ENCODE results near the gene CDKN1B. TPM values are rescaled to one million over a fixed set of nuclear protein-coding genes. Genes with fewer than 3 reads are reported as not detected.

The CDKN1B gene
- total RNA-seq, 1 donor from 2014 or later: 25.5 TPM

DNA sequence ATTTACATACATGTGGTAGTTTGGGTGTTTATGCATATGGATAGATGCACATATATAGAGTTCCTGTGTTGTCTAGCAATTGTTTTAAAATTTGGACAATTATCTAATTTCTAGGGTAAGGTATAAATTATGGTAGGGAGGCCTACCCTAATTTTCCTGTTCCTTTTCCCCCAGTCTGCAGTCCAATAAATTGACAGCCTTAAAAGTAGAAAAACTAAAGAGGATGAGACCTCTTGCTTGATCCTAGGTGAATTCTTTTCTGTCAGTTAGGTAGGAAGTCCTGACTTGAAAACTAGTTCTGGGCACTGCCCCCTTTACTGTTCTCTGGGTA is 2.1 kb upstream of the CDKN1B start:
- no peaks in the 10 kb centered on the region for H3K27me3 ChIP-seq (ENCODE audit: control insufficient read depth, insufficient read depth, low read length)
- no peak overlapping the region for H3K4me3 ChIP-seq (ENCODE audit: low read depth, low read length)
- no peak for TF ChIP-seq CTCF (IDR thresholded peaks at IDR 0.05; ENCODE audit: insufficient read depth, low read length, poor library complexity, severe bottlenecking)
- DNase-seq (ENCODE audit: low read depth): no peak
- no peaks in the 10 kb centered on the region for H3K36me3 ChIP-seq (ENCODE audit: control insufficient read depth, insufficient read depth, low read length)

DNA sequence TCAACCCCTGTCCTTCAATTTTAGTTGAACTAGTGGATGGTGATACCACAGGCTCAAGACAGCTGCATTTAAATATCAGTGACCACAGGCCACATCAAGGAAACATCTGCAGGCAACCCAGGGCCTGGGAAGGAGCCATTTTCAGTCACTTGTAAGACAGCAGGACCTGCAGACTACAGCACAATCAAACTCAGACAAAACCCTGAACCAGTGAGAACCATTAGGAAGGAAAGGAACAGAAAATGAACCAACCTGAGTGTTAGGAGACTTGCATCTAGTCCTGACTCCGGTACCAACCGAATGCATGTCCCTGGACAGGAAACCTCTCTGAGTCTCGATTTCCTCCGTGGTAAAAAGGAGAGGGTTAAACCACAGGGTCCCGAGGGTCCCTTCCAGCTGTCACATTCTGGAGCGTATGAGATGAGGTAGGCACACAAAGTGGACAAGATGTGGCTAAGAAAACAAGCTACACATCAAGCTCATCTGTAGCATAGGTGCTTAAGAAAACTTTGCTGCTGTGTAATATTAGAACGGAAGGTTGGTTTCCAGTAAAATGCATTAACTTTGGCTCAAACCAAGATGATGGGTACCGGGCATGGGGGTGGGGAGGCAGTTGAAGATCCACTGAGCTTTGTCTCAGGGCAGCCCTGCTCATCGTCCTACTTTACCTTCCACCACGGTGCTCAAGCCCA is 1.6 kb upstream of the CDKN1B start:
- Histone ChIP-seq H3K36me3 (ENCODE audit: control insufficient read depth, insufficient read depth, low read length) (no peaks in the 10 kb centered on the region), H3K4me3 (ENCODE audit: low read depth, low read length) (no peak overlapping the region), H3K27me3 (ENCODE audit: control insufficient read depth, insufficient read depth, low read length) (no peaks in the 10 kb centered on the region)
- DNase-seq (ENCODE audit: low read depth): no peak
- TF ChIP-seq CTCF (IDR thresholded peaks at IDR 0.05; ENCODE audit: insufficient read depth, low read length, poor library complexity, severe bottlenecking): no peak

DNA sequence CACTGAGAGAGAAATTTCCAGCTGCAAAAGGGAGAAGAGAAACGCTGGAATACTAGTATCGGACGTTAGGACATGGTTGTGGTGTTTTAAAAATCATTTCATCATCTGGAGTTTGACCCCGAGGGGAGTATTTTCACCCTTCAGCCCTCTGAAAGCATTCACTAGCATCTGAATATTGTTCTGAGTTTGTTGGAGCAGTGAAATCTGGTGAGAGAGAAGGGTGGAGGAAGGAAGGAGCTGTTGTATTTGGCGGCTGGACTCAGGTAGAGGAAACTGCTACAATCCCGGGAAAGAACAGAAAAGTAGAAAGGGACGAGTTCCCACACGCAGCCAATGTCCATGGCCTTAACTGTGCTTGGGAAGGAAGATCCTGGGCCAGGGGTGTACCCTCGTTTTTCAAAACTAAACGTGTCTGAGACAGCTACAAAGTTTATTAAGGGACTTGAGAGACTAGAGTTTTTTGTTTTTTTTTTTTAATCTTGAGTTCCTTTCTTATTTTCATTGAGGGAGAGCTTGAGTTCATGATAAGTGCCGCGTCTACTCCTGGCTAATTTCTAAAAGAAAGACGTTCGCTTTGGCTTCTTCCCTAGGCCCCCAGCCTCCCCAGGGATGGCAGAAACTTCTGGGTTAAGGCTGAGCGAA is 896 bp upstream of the CDKN1B start:
- H3K36me3 ChIP-seq (ENCODE audit: control insufficient read depth, insufficient read depth, low read length): no peaks in the 10 kb centered on the region
- no peak for TF ChIP-seq CTCF (IDR thresholded peaks at IDR 0.05; ENCODE audit: insufficient read depth, low read length, poor library complexity, severe bottlenecking)
- DNase-seq (ENCODE audit: low read depth): no peak
- H3K27me3 ChIP-seq (ENCODE audit: control insufficient read depth, insufficient read depth, low read length): no peaks in the 10 kb centered on the region
- peak overlapping the region; percentile 68 for H3K4me3 ChIP-seq (ENCODE audit: low read depth, low read length)

GRCh38 chr12:12717586-12718380 is 615 bp downstream of the CDKN1B start:
- Histone ChIP-seq H3K27me3 (ENCODE audit: control insufficient read depth, insufficient read depth, low read length) (no peaks in the 10 kb centered on the region), H3K36me3 (ENCODE audit: control insufficient read depth, insufficient read depth, low read length) (no peaks in the 10 kb centered on the region), H3K4me3 (ENCODE audit: low read depth, low read length) (peak overlapping the region; percentile 68)
- TF ChIP-seq CTCF (IDR thresholded peaks at IDR 0.05; ENCODE audit: insufficient read depth, low read length, poor library complexity, severe bottlenecking): no peak
- DNase-seq (ENCODE audit: low read depth): no peak

DNA sequence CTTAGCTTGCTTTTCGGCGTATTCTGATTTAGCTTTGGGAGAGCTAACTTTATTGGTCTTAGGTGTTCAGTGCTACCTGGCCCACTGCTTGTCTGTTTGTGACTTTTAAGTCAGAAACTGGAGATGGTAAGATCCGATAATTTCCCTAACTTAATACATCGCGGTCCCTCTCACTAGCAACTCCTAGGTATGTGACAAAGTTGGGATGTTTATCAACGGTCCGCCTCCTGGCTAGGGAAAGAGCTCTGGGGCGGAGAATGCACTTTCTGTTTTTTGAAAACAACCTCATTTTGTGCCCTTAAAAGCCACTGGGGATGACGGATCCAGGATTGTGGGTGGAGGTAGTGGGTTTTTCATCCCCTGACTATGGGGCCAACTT is 1.2 kb downstream of the CDKN1B start:
- TF ChIP-seq CTCF (IDR thresholded peaks at IDR 0.05; ENCODE audit: insufficient read depth, low read length, poor library complexity, severe bottlenecking): no peak
- Histone ChIP-seq H3K4me3 (ENCODE audit: low read depth, low read length) (peak overlapping the region; percentile 68), H3K36me3 (ENCODE audit: control insufficient read depth, insufficient read depth, low read length) (no peaks in the 10 kb centered on the region), H3K27me3 (ENCODE audit: control insufficient read depth, insufficient read depth, low read length) (no peaks in the 10 kb centered on the region)
- DNase-seq (ENCODE audit: low read depth): no peak

Measured in kidney epithelial cell (primary cell).